Measurements from ENCODE around the gene MME. TPM values are rescaled to one million over a fixed set of nuclear protein-coding genes. Genes with fewer than 3 reads are reported as not detected.
A peak's percentile ranks its signal among the peaks of the same experiment; 100 is the strongest.

Gene MME
- total RNA-seq (2014; rRNA removed; shearing (Covaris generic)) = 540 and 622 TPM in 2 replicates

GRCh38 chr3:155079746-155080487 is at the start of gene MME:
Gene MME, plus strand, starts transcription at chr3:155080319. Its CDS starts 3,849 bp downstream, at chr3:155084168.
- DNase-seq (ENCODE audit: low spot score) = peak; percentile 51
- in situ Hi-C loops (cut with HindIII; ENCODE audit: low sequenced_read_pairs) = no loop called here

GRCh38 chr3:155031186-155031585 is 48.9 kb upstream of the MME start:
- DNase-seq (ENCODE audit: low spot score) = no peak
- in situ Hi-C loops (cut with HindIII; ENCODE audit: low sequenced_read_pairs) = no loop called here

DNA sequence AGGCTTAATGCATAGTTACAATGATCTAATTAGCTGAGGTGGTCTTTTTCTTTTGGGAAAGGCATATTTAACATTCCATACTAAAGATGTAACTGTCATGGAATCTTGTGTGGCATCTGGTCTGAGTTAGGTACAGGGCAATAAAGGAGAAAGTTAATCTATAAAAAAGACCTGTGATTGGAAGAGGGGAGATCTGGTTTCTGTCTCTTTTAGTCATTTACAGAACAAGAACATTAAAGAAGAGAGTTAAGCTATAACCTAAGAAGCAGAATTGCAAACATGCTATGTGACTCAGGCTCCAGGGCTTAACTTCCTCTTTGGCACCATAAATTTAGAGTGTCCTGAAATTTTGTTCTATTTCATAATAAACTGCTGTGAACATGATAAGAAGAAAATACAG is 47.2 kb upstream of the MME start:
- in situ Hi-C loops (cut with HindIII; ENCODE audit: low sequenced_read_pairs) = no loop called here
- DNase-seq (ENCODE audit: low spot score) = peak; percentile 60

DNA sequence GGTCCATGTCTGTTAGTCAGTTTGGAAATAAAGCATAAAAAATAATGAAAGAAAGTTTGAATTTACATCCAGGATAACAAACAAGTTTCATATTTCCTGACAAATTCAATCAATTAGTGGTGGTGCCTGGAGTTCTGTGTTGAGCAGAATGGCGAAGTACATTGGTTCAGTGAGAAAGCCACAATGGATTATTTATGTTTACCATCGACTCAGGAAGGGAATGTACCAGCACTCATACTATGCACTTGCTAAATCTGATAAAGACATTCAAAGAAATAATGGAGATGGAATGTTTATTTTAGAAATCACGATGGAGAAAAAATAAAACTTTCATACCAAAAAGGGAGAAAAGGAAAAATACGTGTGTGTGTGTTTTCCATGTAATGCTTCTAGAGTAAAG is 45.3 kb upstream of the MME start:
- no peak for DNase-seq (ENCODE audit: low spot score)
- in situ Hi-C loops (cut with HindIII; ENCODE audit: low sequenced_read_pairs) = no loop called here

DNA sequence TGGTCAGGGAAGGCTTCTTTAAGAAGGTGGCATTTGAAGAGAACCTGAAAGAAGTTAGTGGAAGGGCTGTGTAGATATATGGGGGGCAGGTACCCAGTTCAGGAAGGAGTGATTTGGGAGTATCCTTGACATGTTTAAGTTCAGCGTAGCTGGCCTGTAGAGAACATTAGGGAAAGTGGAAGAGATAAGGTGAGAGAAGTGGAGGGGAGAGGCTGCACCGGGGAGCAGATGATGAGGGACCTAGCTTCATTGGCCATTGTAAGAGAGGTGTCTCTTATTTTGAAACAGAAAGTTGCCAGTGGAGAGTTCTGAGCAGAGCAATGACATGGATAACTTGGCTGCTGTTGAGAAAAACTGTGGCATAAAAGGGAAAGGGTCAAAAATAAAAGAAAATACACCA is 44.6 kb upstream of the MME start:
- in situ Hi-C loops (cut with HindIII; ENCODE audit: low sequenced_read_pairs) = no loop called here
- no peak for DNase-seq (ENCODE audit: low spot score)

DNA sequence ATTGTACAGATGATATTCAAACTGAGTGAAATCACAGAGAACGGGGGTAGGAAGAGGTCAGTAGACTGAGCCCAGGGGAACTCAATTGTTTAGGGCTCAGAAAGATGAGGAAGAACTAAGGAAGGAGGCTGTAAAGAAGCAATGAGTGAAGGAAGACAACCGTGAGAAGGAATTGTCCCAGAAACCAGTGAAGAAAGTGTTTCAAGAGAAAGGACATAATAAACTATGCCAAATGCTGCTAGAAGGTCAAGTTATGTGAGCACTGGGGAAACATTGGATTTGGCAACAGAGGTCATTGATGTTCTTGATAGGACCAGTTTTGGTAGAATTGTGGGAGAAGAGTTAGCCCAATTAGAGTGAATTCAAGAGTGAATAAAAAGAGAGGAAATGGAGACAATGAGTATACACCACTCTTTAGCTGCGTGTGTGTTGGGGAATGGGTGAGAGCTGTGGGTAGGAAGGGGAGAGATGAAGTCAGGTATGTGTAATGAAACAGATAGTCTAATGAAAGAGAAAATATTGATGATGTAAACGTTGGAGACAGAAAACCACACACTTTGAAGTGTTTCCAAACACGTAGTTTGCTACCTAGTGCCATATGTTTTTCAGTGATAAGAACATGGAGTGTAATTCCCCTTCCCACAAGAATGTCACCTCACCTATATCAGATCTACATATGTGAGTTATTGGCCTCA is 42.5 kb upstream of the MME start:
- in situ Hi-C loops (cut with HindIII; ENCODE audit: low sequenced_read_pairs) = no loop called here
- no peak for DNase-seq (ENCODE audit: low spot score)

- in situ Hi-C loops (cut with HindIII; ENCODE audit: low sequenced_read_pairs) = no loop called here
- DNase-seq (ENCODE audit: low spot score) = no peak
Measured at GRCh38 chr3:155038203-155038554, 41.9 kb upstream of the MME start.

DNA sequence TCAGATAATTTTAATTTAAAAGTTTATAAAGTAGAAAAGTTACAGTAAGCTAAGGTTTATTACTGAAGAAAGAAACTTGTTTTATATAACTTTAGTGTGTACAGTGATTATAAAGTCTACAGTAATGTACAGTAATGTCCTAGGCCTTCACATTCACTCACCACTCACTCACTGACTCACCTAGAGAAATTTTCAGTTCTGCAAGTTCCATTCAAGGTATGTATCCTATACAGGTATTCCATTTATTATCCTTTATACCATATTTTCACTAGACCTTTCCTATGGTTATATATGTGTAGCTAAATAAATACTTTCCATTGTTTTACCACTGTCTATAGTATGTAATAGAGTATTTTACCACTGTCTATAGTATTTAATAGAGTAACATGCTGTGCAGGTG is 33.2 kb upstream of the MME start:
- in situ Hi-C loops (cut with HindIII; ENCODE audit: low sequenced_read_pairs) = no loop called here
- no peak for DNase-seq (ENCODE audit: low spot score)

DNA sequence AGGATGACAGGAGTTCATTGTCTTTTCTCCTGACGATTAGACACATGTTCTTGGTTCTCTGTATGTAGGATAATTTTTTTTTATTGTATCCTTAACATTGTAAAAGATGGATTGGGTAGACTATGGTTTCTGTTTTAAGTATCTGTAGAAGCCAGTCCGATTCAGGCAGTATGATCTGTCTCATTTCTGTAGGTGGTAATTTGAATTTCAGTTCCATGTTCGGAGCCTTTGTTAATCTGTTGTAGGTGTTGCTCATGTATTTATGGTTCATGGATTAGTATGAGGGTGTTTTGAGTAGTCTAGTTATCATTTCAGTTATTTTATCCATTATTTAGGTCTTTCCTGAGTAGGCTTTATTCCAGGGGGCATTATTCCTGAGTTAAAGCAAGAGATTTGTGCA is 32.4 kb upstream of the MME start:
- no peak for DNase-seq (ENCODE audit: low spot score)
- in situ Hi-C loops (cut with HindIII; ENCODE audit: low sequenced_read_pairs) = no loop called here

- DNase-seq (ENCODE audit: low spot score) = no peak
- in situ Hi-C loops (cut with HindIII; ENCODE audit: low sequenced_read_pairs) = no loop called here
Measured at GRCh38 chr3:155049959-155050358, 30.2 kb upstream of the MME start.

DNA sequence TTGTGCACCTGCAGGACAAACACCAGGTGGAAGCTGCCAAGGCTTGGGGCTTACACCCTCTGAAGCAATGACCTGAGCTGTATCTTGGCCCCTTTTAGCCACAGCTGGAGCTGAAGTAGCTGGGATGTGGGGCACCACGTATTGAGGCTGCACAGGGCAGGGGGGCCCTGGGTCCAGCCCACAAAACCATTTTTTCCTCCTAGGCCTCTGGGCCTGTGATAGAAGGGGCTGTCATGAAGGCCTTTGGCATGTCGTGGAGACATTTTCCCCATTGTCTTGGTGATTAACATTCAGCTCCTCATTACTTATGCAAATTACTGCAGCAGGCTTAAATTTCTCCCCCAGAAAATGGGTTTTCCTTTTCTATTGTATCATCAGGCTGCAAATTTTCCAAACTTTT is 27.6 kb upstream of the MME start:
- DNase-seq (ENCODE audit: low spot score) = no peak
- in situ Hi-C loops (cut with HindIII; ENCODE audit: low sequenced_read_pairs) = no loop called here

DNA sequence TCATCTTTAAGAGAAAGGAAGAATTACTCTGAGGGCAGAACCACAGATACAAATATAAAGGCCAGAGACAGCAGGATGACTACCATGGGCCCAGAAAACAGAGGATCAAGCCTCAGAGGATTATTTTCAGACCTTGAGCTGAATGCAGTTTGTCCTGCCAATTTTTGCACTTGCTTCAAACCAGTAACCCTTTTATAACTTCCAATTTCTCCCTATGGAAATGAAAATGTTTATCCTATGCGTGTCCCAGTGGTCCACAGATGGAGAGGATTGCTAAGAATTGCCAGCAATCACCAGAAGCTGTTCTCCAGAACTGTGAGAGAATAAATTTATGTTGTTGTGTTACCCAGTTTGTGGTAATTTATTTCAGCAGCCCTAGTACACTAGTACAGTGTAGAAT is 26.4 kb upstream of the MME start:
- in situ Hi-C loops (cut with HindIII; ENCODE audit: low sequenced_read_pairs) = no loop called here
- DNase-seq (ENCODE audit: low spot score) = no peak

- in situ Hi-C loops (cut with HindIII; ENCODE audit: low sequenced_read_pairs) = no loop called here
- no peak for DNase-seq (ENCODE audit: low spot score)
Measured at GRCh38 chr3:155064920-155065319, 15.2 kb upstream of the MME start.

- in situ Hi-C loops (cut with HindIII; ENCODE audit: low sequenced_read_pairs) = no loop called here
- peak; percentile 49 for DNase-seq (ENCODE audit: low spot score)
Measured at GRCh38 chr3:155065537-155065936, 14.6 kb upstream of the MME start.

GRCh38 chr3:155069729-155070128 is 10.4 kb upstream of the MME start:
- in situ Hi-C loops (cut with HindIII; ENCODE audit: low sequenced_read_pairs) = no loop called here

DNA sequence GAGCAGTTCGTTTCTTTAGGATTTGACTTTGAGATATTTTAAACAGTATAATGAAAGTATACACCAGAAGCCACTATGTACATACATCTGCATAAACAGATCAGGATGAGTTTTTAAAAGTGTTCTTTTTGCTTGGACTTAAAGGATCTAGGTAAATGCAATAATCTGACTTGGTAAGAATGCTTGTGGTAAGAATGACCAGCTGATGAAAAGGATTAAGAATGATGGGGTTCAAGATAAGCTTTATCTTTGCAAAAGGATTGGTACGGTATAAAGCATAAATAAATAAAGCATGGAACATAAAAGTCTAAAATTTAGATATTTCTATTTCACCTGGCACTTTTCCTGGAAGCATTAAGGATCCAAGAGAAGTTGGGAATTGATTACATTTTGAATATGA is 9.8 kb upstream of the MME start:
- in situ Hi-C loops (cut with HindIII; ENCODE audit: low sequenced_read_pairs) = no loop called here
- DNase-seq (ENCODE audit: low spot score) = no peak

More at GRCh38 chr3:155069729-155070128, 10.4 kb upstream of the MME start:
- DNase-seq (ENCODE audit: low spot score) = peak; percentile 73

GRCh38 chr3:155070932-155071387 is 9.2 kb upstream of the MME start:
- in situ Hi-C loops (cut with HindIII; ENCODE audit: low sequenced_read_pairs) = no loop called here
- DNase-seq (ENCODE audit: low spot score) = peak; percentile 69

DNA sequence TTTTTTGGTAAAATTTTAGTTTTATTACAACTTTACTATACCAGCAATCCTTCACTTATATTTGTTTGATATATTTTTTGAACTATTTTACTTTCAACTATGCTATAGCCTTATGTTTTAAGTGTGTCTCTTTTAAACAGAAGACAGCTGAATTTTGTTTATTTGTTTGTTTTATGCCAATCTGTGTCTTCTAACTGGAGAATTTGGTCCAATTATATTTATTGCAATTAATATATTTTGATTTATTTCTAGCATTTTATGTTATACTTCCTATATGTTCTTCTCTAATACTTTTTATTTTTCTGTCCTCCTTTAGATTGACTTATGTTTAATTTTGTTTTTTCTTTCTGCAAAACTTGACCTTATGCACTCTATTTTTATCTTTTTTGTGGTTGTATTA is 4.9 kb upstream of the MME start:
- DNase-seq (ENCODE audit: low spot score) = no peak
- in situ Hi-C loops (cut with HindIII; ENCODE audit: low sequenced_read_pairs) = no loop called here

DNA sequence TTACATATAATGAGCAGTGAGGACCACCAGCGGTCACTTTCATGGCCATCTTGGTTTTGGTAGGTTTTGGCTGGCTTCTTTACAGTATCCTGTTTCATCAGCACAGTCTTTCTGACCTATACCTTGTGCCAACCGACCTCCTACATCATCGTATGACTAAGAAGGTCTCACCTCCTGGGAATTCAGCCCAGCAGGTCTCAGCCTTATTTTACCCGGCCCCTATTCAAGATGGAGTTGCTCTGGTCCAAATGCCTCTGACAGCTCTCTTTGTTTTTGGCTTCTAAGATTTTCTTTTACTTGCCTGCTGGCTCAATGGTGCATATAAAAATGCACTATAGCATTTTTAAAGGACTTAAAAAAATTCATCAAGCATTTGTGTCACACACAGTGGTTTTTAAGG is 3.2 kb upstream of the MME start:
- no peak for DNase-seq (ENCODE audit: low spot score)
- in situ Hi-C loops (cut with HindIII; ENCODE audit: low sequenced_read_pairs) = no loop called here

GRCh38 chr3:155078711-155079467 is 1.2 kb upstream of the MME start:
- in situ Hi-C loops (cut with HindIII; ENCODE audit: low sequenced_read_pairs) = no loop called here
- no peak for DNase-seq (ENCODE audit: low spot score)
